ENCODE data around the gene NQO1. TPM values are rescaled to one million over a fixed set of nuclear protein-coding genes. Genes with fewer than 3 reads are reported as not detected.
A peak's percentile ranks its signal among the peaks of the same experiment; 100 is the strongest.

NQO1 gene
- total and polyA plus RNA-seq, 2 of the 13 experiments (the other 11 are each of a cell fraction or from before 2014, with no cell fraction given): 464 to 1,060 TPM

DNA sequence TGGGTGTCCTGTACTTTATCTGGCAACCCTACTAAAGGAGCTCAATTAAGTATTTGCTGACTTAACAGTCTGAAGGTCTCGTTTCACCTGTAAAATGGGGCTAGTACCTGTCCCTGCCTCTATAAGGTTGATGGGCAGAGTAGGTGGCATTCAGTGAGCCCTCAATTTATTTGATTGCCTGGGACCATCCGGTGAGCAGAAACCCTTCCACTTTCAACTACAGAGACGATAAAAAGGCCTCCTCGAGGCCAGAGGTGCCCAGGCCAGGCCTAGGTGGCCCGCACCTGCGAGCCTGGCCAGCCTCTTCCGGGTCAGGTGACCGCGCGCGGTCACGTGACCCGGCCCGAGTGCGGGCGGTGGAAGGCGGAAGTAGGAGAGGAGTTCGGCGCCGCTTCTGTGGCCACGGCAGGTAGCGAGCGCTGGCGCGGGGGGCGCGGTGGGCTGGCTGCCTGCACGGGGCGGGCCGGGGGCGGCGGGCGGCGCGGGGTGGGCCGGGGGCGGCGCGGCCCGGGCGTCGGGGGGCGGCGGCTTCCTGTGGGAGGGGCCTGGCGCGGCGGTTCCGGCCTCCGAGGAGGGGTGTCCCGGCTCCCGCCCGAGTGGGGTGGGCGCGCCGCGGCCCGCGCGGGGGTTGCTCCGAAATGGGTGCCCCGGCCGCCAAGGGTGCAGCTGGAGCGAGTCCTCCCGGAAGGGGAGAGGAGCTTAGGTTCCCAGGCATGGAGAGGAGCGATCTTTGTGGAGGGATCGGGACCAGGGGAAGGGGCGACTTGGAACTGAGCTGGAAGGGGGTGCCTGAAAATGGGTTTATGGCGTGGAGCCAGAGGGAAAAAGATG lies 35.8 kb upstream of the NQO1 start, which contains the start of gene WWP2 (continued):
- TF ChIP-seq, protein P1, sequence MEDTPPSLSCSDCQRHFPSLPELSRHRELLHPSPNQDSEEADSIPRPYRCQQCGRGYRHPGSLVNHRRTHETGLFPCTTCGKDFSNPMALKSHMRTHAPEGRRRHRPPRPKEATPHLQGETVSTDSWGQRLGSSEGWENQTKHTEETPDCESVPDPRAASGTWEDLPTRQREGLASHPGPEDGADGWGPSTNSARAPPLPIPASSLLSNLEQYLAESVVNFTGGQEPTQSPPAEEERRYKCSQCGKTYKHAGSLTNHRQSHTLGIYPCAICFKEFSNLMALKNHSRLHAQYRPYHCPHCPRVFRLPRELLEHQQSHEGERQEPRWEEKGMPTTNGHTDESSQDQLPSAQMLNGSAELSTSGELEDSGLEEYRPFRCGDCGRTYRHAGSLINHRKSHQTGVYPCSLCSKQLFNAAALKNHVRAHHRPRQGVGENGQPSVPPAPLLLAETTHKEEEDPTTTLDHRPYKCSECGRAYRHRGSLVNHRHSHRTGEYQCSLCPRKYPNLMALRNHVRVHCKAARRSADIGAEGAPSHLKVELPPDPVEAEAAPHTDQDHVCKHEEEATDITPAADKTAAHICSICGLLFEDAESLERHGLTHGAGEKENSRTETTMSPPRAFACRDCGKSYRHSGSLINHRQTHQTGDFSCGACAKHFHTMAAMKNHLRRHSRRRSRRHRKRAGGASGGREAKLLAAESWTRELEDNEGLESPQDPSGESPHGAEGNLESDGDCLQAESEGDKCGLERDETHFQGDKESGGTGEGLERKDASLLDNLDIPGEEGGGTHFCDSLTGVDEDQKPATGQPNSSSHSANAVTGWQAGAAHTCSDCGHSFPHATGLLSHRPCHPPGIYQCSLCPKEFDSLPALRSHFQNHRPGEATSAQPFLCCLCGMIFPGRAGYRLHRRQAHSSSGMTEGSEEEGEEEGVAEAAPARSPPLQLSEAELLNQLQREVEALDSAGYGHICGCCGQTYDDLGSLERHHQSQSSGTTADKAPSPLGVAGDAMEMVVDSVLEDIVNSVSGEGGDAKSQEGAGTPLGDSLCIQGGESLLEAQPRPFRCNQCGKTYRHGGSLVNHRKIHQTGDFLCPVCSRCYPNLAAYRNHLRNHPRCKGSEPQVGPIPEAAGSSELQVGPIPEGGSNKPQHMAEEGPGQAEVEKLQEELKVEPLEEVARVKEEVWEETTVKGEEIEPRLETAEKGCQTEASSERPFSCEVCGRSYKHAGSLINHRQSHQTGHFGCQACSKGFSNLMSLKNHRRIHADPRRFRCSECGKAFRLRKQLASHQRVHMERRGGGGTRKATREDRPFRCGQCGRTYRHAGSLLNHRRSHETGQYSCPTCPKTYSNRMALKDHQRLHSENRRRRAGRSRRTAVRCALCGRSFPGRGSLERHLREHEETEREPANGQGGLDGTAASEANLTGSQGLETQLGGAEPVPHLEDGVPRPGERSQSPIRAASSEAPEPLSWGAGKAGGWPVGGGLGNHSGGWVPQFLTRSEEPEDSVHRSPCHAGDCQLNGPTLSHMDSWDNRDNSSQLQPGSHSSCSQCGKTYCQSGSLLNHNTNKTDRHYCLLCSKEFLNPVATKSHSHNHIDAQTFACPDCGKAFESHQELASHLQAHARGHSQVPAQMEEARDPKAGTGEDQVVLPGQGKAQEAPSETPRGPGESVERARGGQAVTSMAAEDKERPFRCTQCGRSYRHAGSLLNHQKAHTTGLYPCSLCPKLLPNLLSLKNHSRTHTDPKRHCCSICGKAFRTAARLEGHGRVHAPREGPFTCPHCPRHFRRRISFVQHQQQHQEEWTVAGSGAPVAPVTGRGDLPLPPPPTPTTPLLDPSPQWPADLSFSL (CRISPR knock-in tag; IDR thresholded peaks at IDR 0.05): no peak
- TF ChIP-seq MEIS1 (CRISPR knock-in tag; IDR thresholded peaks at IDR 0.05; ENCODE audit: borderline replicate concordance) (no peak), ZNF225 (CRISPR knock-in tag; IDR thresholded peaks at IDR 0.05) (peak; percentile 41; the same call in 1 of the 2 replicates), ISL2 (CRISPR knock-in tag; IDR thresholded peaks at IDR 0.05) (peak; percentile 75; the same call in 1 of the 2 replicates), FOXA3 (CRISPR knock-in tag; IDR thresholded peaks at IDR 0.05) (no peak), CENPT (CRISPR knock-in tag; IDR thresholded peaks at IDR 0.05; ENCODE audit: low read depth) (no peak), IRX3 (CRISPR knock-in tag; IDR thresholded peaks at IDR 0.05; ENCODE audit: borderline replicate concordance, low read depth) (peak; percentile 67; the same call in 1 of the 2 replicates), ZNF781 (CRISPR knock-in tag; IDR thresholded peaks at IDR 0.05; ENCODE audit: borderline replicate concordance, not compliant biosample characterization) (peak; percentile 52), MED8 (CRISPR knock-in tag; IDR thresholded peaks at IDR 0.05; ENCODE audit: insufficient replicate concordance) (no peak), ATF1 (CRISPR knock-in tag; IDR thresholded peaks at IDR 0.05) (no peak), SIX1 (CRISPR knock-in tag; IDR thresholded peaks at IDR 0.05; ENCODE audit: borderline replicate concordance) (no peak; the same call in 1 of the 2 replicates), ZNF687 (CRISPR knock-in tag; IDR thresholded peaks at IDR 0.05) (peak; percentile 94), ZNF496 (CRISPR knock-in tag; IDR thresholded peaks at IDR 0.05; ENCODE audit: insufficient replicate concordance) (no peak), ZNF414 (CRISPR knock-in tag; IDR thresholded peaks at IDR 0.05) (no peak)
- TF ChIP-seq, protein P2, sequence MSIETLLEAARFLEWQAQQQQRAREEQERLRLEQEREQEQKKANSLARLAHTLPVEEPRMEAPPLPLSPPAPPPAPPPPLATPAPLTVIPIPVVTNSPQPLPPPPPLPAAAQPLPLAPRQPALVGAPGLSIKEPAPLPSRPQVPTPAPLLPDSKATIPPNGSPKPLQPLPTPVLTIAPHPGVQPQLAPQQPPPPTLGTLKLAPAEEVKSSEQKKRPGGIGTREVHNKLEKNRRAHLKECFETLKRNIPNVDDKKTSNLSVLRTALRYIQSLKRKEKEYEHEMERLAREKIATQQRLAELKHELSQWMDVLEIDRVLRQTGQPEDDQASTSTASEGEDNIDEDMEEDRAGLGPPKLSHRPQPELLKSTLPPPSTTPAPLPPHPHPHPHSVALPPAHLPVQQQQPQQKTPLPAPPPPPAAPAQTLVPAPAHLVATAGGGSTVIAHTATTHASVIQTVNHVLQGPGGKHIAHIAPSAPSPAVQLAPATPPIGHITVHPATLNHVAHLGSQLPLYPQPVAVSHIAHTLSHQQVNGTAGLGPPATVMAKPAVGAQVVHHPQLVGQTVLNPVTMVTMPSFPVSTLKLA (IDR thresholded peaks at IDR 0.05): peak; percentile 73

All from HepG2 (cell line).